ENCODE results near the gene CORIN. TPM values are rescaled to one million over a fixed set of nuclear protein-coding genes. Genes with fewer than 3 reads are reported as not detected.
"Not testable (repeated sequence)": the region's sequence is repeated elsewhere in the genome, so short reads cannot be mapped to it uniquely, and the experiment has no call there.

Gene CORIN
- polyA plus RNA-seq, 1 donor (not counting 4 experiments of a cell fraction or from before 2014, with no cell fraction given) = 0.14 TPM

DNA sequence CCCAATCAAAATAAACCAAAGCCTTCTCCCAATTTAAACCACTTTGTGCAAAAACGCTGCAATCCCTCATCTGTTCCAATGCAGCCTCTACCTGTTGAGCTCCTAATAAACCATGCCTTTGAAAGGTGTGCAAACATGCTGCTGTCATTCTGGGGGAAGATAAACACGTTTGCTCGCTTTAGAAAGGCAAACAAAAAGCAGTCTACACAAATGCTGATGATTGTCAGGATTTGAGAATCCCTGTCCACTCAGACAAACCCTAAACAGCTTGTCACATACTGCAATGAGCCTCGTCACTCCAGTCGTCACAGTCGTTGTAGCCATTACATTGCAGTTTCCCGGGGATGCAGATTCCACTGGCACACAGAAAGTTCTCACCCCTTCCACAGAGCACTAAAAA, 145.2 kb downstream of the CORIN start:
- no peaks in the 10 kb centered on the region for H4K20me1 ChIP-seq (ENCODE audit: control insufficient read depth, extremely low read depth, insufficient read depth, low read length)
- no peaks in the 10 kb centered on the region for H3K36me3 ChIP-seq (ENCODE audit: control insufficient read depth in 2 of 2, extremely low read depth in 1 of 2, insufficient read depth in 2 of 2, low read length in 2 of 2)
- no peak overlapping the region for H3K4me3 ChIP-seq (ENCODE audit: control insufficient read depth in 2 of 3, extremely low read depth in 1 of 3, insufficient read depth in 2 of 3, low read depth in 1 of 3, low read length in 3 of 3)
- no peak overlapping the region for H3K4me2 ChIP-seq (ENCODE audit: control insufficient read depth, extremely low read depth, insufficient read depth, low read depth, low read length)
- dilution Hi-C loops (cut with MboI; ENCODE audit: extremely low pct_ligation_motif_present, low sequenced_read_pairs) = no loop called here
- DNase-seq (ENCODE audit: low read depth, low spot score) (no peak), FAIRE-seq (no peak)
- peaks cover 3% of the 10 kb centered on the region for H3K27me3 ChIP-seq (ENCODE audit: control insufficient read depth, extremely low read depth, insufficient read depth, low read length)
- H3K9me3 ChIP-seq (ENCODE audit: control insufficient read depth, low read depth, low read length) = no peaks in the 10 kb centered on the region
- no peak for TF ChIP-seq EZH2 (IDR thresholded peaks at IDR 0.05; ENCODE audit: low read length)
- TF ChIP-seq, protein P1, sequence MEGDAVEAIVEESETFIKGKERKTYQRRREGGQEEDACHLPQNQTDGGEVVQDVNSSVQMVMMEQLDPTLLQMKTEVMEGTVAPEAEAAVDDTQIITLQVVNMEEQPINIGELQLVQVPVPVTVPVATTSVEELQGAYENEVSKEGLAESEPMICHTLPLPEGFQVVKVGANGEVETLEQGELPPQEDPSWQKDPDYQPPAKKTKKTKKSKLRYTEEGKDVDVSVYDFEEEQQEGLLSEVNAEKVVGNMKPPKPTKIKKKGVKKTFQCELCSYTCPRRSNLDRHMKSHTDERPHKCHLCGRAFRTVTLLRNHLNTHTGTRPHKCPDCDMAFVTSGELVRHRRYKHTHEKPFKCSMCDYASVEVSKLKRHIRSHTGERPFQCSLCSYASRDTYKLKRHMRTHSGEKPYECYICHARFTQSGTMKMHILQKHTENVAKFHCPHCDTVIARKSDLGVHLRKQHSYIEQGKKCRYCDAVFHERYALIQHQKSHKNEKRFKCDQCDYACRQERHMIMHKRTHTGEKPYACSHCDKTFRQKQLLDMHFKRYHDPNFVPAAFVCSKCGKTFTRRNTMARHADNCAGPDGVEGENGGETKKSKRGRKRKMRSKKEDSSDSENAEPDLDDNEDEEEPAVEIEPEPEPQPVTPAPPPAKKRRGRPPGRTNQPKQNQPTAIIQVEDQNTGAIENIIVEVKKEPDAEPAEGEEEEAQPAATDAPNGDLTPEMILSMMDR (optimal IDR thresholded peaks at IDR 0.05 in 1 of 3, IDR thresholded peaks at IDR 0.05 in 1 of 3, conservative IDR thresholded peaks at IDR 0.05 in 1 of 3; ENCODE audit: extremely low read depth in 1 of 3, insufficient read depth in 2 of 3, low read length in 3 of 3) = no peak
- H3K4me1 ChIP-seq (ENCODE audit: control insufficient read depth, extremely low read depth, insufficient read depth, low read length) = no peaks in the 10 kb centered on the region
- no peak overlapping the region for H2AFZ ChIP-seq (ENCODE audit: control insufficient read depth, low read length)
- no peaks in the 10 kb centered on the region for H3K9me1 ChIP-seq (ENCODE audit: control insufficient read depth, extremely low read depth, insufficient read depth, low read length)
- H3K9ac ChIP-seq (ENCODE audit: control insufficient read depth, extremely low read depth, insufficient read depth, low read length) = no peak overlapping the region
- H3K79me2 ChIP-seq (ENCODE audit: control insufficient read depth, insufficient read depth, low read length) = no peaks in the 10 kb centered on the region
- H3K27ac ChIP-seq (ENCODE audit: control insufficient read depth, insufficient read depth, low read length) = no peak overlapping the region

DNA sequence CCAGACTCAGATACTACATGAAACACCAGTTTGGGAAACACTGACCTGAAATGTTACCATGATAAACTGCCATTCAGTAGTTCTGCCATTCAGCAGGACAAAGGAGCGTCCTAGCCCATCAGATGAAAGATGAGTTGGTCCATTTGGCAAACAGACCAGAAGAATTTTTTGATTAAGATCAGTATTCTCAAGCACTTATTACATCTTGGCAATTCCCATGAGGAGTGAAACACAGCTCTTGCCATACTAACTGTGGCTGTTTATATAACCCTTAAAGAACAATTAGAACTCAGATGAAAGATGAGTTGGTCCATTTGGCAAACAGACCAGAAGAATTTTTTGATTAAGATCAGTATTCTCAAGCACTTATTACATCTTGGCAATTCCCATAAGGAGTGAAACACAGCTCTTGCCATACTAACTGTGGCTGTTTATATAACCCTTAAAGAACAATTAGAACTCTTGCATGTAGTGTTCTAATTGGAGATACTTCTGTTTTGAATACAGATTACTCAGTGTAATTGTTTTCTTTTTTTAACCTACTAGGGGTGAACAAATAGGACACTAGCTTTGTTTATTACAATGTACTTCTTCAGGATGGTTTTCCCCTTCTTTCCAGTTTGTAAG, 146.0 kb downstream of the CORIN start:
- H3K4me3 ChIP-seq (ENCODE audit: control insufficient read depth in 2 of 3, extremely low read depth in 1 of 3, insufficient read depth in 2 of 3, low read depth in 1 of 3, low read length in 3 of 3); H3K9me1 ChIP-seq (ENCODE audit: control insufficient read depth, extremely low read depth, insufficient read depth, low read length); H3K4me2 ChIP-seq (ENCODE audit: control insufficient read depth, extremely low read depth, insufficient read depth, low read depth, low read length); H3K36me3 ChIP-seq (ENCODE audit: control insufficient read depth in 2 of 2, extremely low read depth in 1 of 2, insufficient read depth in 2 of 2, low read length in 2 of 2); H3K4me1 ChIP-seq (ENCODE audit: control insufficient read depth, extremely low read depth, insufficient read depth, low read length); FAIRE-seq; dilution Hi-C loops (cut with MboI; ENCODE audit: extremely low pct_ligation_motif_present, low sequenced_read_pairs); H3K79me2 ChIP-seq (ENCODE audit: control insufficient read depth, insufficient read depth, low read length); H3K9ac ChIP-seq (ENCODE audit: control insufficient read depth, extremely low read depth, insufficient read depth, low read length); H4K20me1 ChIP-seq (ENCODE audit: control insufficient read depth, extremely low read depth, insufficient read depth, low read length); H2AFZ ChIP-seq (ENCODE audit: control insufficient read depth, low read length); H3K9me3 ChIP-seq (ENCODE audit: control insufficient read depth, low read depth, low read length); H3K27ac ChIP-seq (ENCODE audit: control insufficient read depth, insufficient read depth, low read length); DNase-seq (ENCODE audit: low read depth, low spot score); H3K27me3 ChIP-seq (ENCODE audit: control insufficient read depth, extremely low read depth, insufficient read depth, low read length): not testable (repeated sequence)

DNA sequence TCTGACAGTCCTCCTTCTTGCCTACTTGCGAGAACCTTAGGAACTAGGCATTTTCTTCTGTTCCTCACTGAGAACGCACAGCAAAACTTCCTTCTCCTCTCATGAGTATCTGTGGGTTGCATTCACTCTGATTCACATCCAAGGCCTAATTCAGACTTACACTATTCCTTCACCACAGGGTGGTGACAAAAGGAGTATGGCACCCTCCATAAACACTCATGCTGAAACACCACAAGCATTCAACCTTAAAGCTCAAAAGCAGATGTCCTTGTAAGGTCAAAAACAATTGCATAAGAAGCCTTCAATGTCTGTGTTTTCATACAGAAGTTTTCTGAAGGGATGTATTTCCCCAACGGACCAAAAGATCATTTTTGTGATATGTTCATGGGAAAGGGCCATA, 147.3 kb downstream of the CORIN start:
- H3K36me3 ChIP-seq (ENCODE audit: control insufficient read depth in 2 of 2, extremely low read depth in 1 of 2, insufficient read depth in 2 of 2, low read length in 2 of 2) = no peaks in the 10 kb centered on the region
- H3K27me3 ChIP-seq (ENCODE audit: control insufficient read depth, extremely low read depth, insufficient read depth, low read length) = peaks cover 3% of the 10 kb centered on the region
- no peak overlapping the region for H3K9ac ChIP-seq (ENCODE audit: control insufficient read depth, extremely low read depth, insufficient read depth, low read length)
- no peak overlapping the region for H3K4me2 ChIP-seq (ENCODE audit: control insufficient read depth, extremely low read depth, insufficient read depth, low read depth, low read length)
- dilution Hi-C loops (cut with MboI; ENCODE audit: extremely low pct_ligation_motif_present, low sequenced_read_pairs) = no loop called here
- H3K4me3 ChIP-seq (ENCODE audit: control insufficient read depth in 2 of 3, extremely low read depth in 1 of 3, insufficient read depth in 2 of 3, low read depth in 1 of 3, low read length in 3 of 3) = no peak overlapping the region
- H3K4me1 ChIP-seq (ENCODE audit: control insufficient read depth, extremely low read depth, insufficient read depth, low read length) = no peaks in the 10 kb centered on the region
- no peak overlapping the region for H3K27ac ChIP-seq (ENCODE audit: control insufficient read depth, insufficient read depth, low read length)
- H3K9me1 ChIP-seq (ENCODE audit: control insufficient read depth, extremely low read depth, insufficient read depth, low read length) = no peaks in the 10 kb centered on the region
- no peak for TF ChIP-seq EZH2 (IDR thresholded peaks at IDR 0.05; ENCODE audit: low read length)
- FAIRE-seq (no peak), DNase-seq (ENCODE audit: low read depth, low spot score) (no peak)
- H3K79me2 ChIP-seq (ENCODE audit: control insufficient read depth, insufficient read depth, low read length) = no peaks in the 10 kb centered on the region
- H2AFZ ChIP-seq (ENCODE audit: control insufficient read depth, low read length) = no peak overlapping the region
- H4K20me1 ChIP-seq (ENCODE audit: control insufficient read depth, extremely low read depth, insufficient read depth, low read length) = no peaks in the 10 kb centered on the region
- H3K9me3 ChIP-seq (ENCODE audit: control insufficient read depth, low read depth, low read length) = no peaks in the 10 kb centered on the region

All from keratinocyte (primary cell).